GM10847 (cell line): Measurements from ENCODE around the gene HOXB5.

Source experiments
- POLR2A ChIP-seq: IDR thresholded peaks from 2 replicates; pipeline ENCODE4 v1.6.1; 2011; ENCODE audit not compliant: insufficient read length; ENCODE audit errors: extremely low read depth

HOXB5 gene

GRCh38 chr17:48570325-48571023, 23.1 kb downstream of the HOXB5 start:
- no peak for TF ChIP-seq POLR2A

GRCh38 chr17:48569674-48570324, 23.8 kb downstream of the HOXB5 start:
- TF ChIP-seq POLR2A, result no peak

DNA sequence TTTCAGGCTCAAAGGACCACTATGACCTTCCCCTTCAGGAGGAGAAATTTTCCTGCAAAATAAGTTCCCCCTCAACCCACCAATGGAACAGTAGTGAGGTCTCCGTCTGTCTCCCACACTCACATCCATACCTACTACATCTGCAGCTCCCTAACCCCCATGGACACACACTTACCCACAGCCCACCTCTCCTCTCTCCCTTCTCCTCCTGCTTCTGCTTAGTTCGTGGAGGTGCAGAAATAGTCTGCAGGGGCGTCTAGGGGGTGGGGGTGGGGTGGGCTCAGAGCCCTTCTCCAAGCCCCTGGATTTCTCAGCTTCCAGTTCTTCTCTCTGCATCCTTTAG, 24.4 kb downstream of the HOXB5 start:
- no peak for TF ChIP-seq POLR2A

DNA sequence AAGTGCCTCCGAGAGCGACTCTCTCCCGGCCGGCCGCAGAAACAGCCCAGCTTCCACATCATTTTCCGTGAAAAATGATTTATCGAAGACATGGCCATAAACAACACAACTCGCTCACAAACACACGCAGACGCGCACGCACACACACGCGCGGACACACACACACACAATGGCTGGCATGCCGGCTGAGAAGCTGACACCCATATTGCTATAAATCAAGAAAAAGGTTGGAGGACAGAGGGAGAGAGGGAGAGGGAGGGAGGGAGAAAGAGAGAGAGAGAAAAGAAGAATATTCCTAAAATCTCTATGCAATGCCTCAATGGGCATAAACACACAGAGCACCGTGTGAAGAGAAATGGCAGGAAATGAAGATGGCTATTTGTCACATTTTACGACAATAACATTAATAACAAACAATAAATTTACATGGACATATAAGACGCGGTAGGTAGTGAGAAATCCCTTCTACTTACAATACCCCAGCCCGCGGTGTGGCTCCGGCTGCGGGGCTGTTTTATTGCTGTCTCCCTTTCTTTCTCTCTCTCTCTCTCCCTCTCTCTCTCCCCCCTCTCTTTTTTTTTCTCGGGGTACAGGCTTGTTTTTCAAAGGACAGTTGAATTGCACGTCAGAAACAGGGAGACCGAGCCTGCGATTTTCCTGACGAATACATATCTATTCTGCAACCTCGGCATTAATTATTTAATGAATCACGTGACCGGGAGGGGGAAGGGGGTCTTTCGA, 24.9 kb downstream of the HOXB5 start:
- no peak for TF ChIP-seq POLR2A

- TF ChIP-seq POLR2A, result no peak
Observed at GRCh38 chr17:48567646-48568354, 25.8 kb downstream of the HOXB5 start.

DNA sequence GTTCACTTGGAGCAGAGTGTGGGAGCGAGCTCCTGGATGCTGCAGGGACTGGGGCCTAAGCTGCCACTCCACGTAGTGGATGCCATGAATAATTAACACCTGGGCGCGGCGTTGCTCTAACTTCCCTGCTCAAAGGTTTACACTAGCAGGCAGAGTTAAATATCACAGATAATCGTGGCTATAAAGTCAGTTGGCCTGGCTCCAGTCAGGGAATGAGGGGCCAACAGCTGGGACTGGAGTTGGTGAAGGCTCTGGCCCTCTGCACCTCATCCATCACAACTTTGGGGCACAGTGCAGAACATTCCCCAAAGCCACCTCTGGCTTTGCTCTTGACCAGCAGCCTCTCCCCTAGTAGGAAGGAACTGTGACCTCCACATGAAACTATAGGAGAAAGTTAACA, 26.4 kb downstream of the HOXB5 start:
- TF ChIP-seq POLR2A, result no peak

DNA sequence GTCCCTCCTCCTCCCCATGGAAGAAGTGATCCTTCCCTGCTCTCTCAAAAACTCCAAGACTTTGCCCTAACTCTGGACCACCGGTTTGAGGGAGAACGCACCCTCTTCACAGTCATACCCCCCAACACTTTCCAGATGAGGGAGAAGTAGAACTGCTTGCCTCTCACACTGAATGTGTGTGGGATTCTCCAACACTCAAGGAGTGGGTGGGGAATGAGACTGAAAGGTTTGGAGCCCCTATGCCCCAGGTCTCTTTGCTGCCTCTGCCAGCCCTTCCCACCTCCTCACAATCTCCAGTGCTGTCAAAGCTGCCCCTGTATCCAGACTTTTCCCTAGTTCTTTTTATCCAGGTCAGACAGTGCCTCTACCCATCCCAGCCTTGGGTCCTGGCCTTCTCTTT, 26.9 kb downstream of the HOXB5 start:
- TF ChIP-seq POLR2A, result no peak

DNA sequence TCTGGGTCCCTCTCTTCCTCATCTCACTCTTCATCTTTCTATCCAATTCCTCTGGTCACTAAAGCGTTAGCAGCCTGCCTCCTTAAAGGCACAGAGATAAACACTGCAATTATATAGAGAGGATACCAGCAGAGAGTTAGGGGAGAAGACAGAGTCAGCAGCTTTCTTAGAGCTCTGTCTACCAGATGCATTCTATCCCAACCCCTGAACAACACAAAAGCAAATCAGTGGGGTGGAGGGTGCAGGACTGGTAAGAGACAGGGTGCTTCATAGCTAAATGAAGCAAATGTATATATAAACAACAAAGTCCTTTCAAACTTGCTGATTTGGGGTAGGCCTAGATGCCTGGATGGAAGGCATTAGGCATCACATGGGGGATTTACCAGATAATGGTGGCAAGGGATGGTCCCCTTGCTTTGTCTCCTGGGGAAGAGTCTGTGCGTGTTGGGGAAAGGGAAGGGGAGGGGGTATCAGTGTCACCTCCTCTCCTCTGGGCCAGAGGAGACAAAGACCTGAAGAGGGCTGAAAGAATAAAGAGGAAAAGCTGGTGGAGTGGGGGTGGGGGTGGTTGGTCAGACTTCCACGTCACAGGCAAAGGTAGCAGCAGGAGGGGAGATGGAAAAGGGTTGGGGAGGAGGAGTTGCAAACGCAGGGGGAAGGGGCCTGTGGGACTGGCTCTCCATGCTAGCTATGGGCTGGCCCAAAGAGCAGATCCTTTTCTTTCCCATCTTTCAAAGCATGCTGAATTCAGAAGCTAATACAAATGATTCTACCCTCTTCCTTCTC, 27.5 kb downstream of the HOXB5 start:
- TF ChIP-seq POLR2A, result no peak

DNA sequence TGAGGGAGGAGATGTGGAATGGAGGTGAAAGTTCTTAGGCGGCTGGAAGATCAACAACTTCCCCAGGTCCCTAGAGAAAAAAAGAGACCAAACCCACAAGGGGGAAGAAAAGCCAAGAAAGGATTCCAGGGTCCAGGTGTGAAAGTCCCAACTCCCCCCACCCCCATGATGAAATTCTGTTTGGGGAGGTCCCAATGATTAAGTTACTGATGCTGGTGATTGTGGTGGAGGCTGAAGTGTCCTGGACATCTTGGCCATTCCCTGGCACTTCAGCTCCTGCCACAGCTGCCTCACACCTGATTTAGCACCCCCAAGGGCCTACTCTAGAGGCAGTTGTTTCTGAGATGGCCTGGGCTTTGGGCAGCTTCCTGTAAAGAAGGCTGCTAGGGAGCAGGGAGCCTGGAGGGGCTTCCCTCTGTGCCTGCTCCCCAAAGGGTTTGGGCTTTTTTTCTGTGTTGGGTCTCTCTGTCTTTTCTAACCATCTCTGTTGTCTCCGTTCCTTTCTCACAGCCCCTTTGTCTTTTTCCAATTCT, 28.5 kb downstream of the HOXB5 start:
- TF ChIP-seq POLR2A, result no peak

GRCh38 chr17:48564188-48565021, 29.2 kb downstream of the HOXB5 start:
- no peak for TF ChIP-seq POLR2A

- TF ChIP-seq POLR2A, result no peak
Observed at GRCh38 chr17:48563867-48564187, 29.8 kb downstream of the HOXB5 start.

- no peak for TF ChIP-seq POLR2A
Observed at GRCh38 chr17:48563385-48563838, 30.2 kb downstream of the HOXB5 start.

DNA sequence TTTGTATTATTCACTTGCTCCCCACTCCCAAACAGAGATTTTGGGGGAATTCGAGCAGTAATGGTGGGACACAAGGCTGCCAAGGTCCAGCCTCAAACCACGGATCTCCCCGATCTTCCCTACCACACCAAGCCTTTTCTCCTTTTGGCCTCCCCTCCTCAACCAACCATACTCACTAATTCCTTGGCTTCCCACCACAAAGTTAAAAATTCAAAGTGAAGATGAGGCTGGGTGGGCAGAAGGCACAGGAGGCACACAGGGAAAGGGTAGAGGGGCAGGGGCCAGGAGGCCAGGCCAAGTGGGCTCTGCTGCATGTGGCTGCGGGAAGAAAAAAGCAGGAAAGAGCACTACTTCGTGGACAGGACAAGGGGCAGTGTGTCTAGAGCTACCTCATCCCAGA, 30.6 kb downstream of the HOXB5 start:
- TF ChIP-seq POLR2A, result no peak
